ENCODE measurements around the gene DOK6.
A peak's percentile ranks its signal among the peaks of the same experiment; 100 is the strongest.

The DOK6 gene

GRCh38 chr18:69757733-69758132, 357.0 kb downstream of the DOK6 start:
- DNase-seq: no peak

DNA sequence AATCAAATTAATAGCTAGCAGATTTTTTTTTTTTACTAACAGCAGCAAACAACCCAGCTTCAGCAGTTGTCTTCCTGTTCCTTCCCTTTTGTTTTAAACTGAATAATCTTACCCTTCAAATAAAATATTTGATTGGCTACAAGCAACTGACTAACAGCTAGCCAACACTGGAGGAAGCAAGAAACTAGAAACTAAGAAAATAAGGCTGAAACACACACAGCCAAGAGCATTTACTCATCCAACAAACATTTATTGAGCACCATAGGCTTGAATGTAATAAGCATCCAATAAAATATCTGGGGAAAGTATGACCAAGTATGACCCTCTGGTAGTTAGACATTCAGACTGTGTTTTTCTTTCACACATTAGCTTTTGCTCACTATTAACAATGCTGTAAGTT, 357.8 kb downstream of the DOK6 start:
- no peak for DNase-seq

- no peak for DNase-seq
Observed at GRCh38 chr18:69759046-69759445, 358.4 kb downstream of the DOK6 start.

GRCh38 chr18:69763002-69763401, 362.3 kb downstream of the DOK6 start:
- no peak for DNase-seq

GRCh38 chr18:69763821-69764220, 363.1 kb downstream of the DOK6 start:
- DNase-seq: no peak

GRCh38 chr18:69770238-69770637, 369.6 kb downstream of the DOK6 start:
- no peak for DNase-seq

- peak in 1 of 5 donors; percentile 7 for DNase-seq
Observed at GRCh38 chr18:69774831-69775230, 374.1 kb downstream of the DOK6 start.

GRCh38 chr18:69777248-69777647, 376.6 kb downstream of the DOK6 start:
- no peak for DNase-seq

DNA sequence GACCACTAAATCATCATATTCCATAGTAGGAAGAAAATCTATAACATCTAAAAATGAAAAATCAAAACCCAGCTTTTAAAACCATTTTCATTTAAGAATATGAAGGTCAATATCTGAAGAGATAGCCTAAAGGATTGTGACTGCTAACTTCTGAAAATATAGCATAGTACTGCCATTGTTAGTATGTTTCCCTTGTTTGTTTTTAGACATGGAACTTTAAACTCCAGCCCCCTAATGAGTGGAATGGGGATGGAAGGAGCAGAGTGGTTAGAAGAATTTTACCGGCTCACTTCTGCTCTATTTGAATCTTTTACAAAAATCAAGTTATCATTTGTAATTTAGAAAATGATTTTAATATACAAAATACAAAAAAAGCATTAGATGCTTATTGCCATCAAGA, 378.0 kb downstream of the DOK6 start:
- DNase-seq: no peak

DNA sequence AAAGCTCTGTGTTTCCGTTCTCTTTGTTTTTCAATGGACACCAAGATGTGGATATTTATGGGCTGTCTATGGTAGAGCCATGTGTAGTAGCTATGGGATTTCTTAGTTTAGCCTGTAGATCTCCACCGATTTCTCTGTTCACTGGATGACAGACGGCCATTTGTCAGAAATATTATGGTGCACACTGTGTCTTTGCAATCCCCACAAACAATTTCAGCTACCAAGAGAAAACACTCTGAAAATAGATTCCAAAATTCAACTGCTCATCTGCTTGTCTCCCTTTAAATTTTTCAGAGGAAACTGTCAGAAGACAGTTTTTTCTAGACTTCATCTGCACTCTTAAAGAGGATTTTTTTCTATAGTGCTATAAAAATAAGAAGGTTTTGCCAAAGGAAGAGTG, 380.2 kb downstream of the DOK6 start:
- no peak for DNase-seq

DNA sequence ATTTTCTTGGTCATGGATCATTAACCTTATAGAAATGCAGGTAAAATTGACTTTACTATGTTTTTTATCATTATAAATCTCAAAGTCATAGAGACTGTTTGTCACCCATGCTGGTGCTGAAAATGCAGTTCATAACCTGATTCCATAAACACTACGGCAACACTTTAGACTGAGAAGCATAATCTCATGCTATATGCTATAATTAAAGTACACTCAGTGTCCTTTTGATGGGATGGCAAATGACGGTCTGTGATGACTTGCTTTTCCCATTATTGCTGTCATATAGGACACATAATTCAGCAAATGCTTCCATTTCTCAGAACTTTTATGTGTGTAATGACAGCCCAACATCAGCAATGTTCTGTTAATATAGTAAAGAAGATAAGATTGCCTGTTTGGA, 384.1 kb downstream of the DOK6 start:
- no peak for DNase-seq

GRCh38 chr18:69785466-69785865, 384.8 kb downstream of the DOK6 start:
- no peak for DNase-seq

GRCh38 chr18:69786427-69786826, 385.7 kb downstream of the DOK6 start:
- no peak for DNase-seq

DNA sequence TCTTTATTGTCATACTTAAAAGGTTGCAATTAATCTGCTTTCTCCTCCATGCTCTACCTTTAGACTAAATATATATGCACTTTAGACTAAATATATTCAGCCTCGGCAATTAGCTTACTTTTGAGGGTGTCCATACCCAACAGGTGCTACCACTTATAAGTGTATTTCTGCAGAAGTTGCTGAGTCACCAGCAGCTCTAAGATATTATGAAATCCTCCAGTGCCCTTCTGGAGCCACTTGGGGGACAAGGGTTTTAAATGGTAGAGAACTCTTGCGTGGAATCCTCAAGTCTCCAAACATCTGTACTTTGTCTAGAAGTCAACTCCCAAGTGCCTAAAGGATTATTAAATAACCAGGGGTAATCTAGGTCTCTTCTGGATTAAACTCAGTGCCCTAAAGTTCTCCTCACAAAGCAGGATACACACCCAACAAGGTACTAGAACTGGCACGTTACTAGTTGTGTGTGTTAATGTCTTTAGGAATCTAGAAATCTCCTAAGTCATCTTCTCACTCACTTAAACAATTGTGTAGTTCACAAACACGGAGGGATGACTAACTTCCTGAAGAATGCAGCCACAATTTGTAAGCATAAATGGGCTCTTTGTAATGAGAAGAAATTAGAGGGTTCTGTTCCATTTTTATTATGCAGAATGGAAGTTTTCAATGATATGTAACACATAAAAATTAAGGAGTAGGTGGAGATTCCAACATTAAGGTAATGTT, 387.3 kb downstream of the DOK6 start:
- DNase-seq: no peak

GRCh38 chr18:69789794-69790193, 389.1 kb downstream of the DOK6 start:
- no peak for DNase-seq

DNA sequence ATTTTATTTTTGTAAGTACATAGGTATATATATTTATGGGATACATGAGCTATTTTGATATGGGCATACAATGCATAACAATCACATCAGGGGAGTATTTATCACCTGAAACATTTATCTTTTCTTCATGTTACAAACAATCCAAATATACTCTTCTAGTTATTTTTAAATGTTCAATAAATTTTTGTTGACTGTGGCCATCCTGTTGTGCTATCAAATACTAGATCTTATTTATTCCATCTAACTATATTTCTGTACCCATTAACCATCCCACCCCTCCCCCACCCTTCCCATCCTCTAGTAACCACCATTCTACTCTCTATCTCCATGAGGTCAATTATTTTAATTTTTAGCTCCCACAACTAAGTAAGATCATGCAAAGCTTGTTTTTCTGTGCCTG, 390.0 kb downstream of the DOK6 start:
- no peak for DNase-seq

DNA sequence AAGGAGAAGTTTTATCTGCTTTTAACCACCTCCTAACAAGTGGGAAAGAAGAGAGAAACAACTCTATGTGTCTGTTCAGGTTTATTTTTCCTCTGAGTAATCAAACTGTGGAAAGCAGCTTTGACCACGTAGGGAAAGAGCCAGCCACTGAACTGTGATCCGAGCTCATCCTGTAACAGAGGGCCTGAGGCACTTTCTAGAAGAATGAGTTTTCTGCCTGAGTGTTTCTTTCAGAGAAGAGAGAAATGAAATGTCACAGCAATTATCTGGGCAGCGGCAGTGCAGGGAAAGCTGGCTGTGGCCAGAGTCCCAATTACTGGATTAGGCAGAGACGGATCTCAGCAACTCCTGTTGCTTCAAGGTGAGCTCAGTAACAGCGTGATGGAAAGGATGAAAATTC, 395.1 kb downstream of the DOK6 start:
- DNase-seq: no peak

GRCh38 chr18:69804776-69805501, 404.3 kb downstream of the DOK6 start:
- DNase-seq: no peak

DNA sequence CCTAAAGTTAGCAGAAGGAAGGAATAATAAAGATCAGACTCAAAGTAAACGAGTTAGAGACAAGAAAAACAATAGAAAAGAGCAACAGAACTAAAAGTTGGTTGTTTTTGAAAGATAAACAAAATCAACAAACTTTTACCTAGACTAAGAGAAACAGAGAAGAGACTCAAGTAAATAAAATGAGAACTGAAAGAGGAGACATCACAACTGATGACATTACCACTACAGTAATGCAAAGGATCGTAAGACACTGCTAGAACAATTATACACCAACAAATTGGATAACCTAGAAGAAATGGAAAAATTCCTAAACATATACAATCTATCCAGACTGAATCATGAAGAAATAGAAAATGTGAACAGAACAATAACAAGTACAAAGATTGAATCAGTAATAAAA, 407.7 kb downstream of the DOK6 start:
- DNase-seq: no peak

GRCh38 chr18:69813559-69813958, 412.9 kb downstream of the DOK6 start:
- DNase-seq: no peak

- no peak for DNase-seq
Observed at GRCh38 chr18:69814861-69815385, 414.2 kb downstream of the DOK6 start.

DNA sequence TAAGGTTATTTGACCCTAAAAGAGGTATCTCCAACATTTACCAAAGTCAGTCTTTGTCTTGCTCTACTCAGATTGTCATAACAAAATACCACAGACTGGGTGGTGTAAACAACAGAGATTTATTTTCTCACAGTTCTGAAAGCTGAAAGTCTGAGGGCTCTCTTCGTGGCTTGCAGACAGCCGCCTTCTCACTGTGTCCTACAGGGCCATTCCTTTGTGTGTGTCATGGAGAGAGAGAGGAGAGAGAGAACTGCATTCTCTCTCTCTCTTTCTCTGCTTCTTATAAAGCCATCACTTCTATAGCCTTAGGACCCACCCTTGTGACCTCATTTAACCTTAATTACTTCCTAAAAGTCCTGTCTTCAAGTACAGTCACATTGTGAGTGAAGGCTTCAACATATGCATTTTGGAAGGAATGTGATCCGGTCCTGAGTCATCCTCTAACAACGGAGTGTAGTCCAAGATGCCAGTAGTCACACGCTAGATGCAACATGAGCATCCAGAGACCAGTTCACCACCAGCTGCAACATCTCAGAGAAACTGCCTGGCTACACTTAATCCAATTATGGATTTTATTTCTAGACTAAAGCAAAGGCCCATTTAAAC, 416.8 kb downstream of the DOK6 start:
- no peak for DNase-seq

GRCh38 chr18:69819460-69819859, 418.8 kb downstream of the DOK6 start:
- DNase-seq: no peak

GRCh38 chr18:69820538-69820937, 419.9 kb downstream of the DOK6 start:
- no peak for DNase-seq
